Measurements from ENCODE around the gene ALK. TPM values are rescaled to one million over a fixed set of nuclear protein-coding genes. Genes with fewer than 3 reads are reported as not detected.

Gene ALK
- total RNA-seq, 1 experiment from 2014 or later = not detected

DNA sequence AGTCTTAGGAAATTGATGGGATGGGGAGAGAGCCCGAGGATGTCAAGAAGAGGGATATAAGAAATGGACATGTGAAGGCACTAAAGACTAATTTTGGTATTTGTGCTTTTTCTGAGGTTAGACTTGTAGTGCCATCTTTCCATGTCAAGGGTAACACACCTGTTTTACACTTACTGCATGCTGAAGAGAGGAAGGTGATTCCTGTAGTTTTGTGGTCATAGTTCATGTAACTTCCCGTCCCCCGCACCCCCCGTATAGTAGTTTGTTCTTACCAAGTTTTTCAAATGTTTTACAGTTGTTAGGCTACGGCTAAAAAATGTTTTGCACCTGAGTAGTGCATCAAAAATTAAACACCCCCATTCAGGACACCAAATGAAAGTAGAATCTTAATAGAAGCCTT lies 732.3 kb downstream of the ALK start:
- Histone ChIP-seq H2BK12ac (ENCODE audit: insufficient read length, low read depth, low read length) (no peak overlapping the region), H3K56ac (ENCODE audit: insufficient read length, low read depth, low read length) (no peak overlapping the region), H3K9ac (ENCODE audit: extremely low read depth, insufficient read length, low read length) (no peak overlapping the region), H2AK5ac (ENCODE audit: insufficient read length, low read length) (no peak overlapping the region), H2BK20ac (ENCODE audit: low read depth, low read length, poor library complexity, severe bottlenecking) (no peak overlapping the region), H3K9me3 (ENCODE audit: control insufficient read depth, low read depth, low read length) (no peaks in the 10 kb centered on the region), H2BK15ac (ENCODE audit: low read depth, low read length) (no peak overlapping the region), H3K14ac (ENCODE audit: insufficient read depth, low read length) (no peak overlapping the region), H3K23me2 (ENCODE audit: insufficient read length, low read depth, low read length, poor library complexity, severe bottlenecking) (no peaks in the 10 kb centered on the region), H4K8ac (replicated peaks; ENCODE audit: insufficient read length, low read depth, low read length) (no peak overlapping the region), H2AFZ (ENCODE audit: low read length) (no peak overlapping the region), H2BK5ac (ENCODE audit: insufficient read length, low read length) (no peak overlapping the region), H4K91ac (ENCODE audit: insufficient read length, low read depth, low read length) (no peak overlapping the region), H4K5ac (ENCODE audit: insufficient read length, low read depth, low read length) (no peak overlapping the region), H3K4me2 (ENCODE audit: insufficient read depth, insufficient read length, low read length) (no peak overlapping the region), H3K23ac (ENCODE audit: insufficient read length, low read depth, low read length) (no peak overlapping the region), H3K79me2 (ENCODE audit: insufficient read depth, low read length) (no peaks in the 10 kb centered on the region), H3K27ac (ENCODE audit: insufficient read length, low read depth, low read length) (no peak overlapping the region), H3K27me3 (ENCODE audit: insufficient read depth, low read length) (no peaks in the 10 kb centered on the region), H3K4me1 (ENCODE audit: insufficient read depth, low read length) (no peaks in the 10 kb centered on the region), H3T11ph (ENCODE audit: low read length) (no peak overlapping the region), H3K18ac (ENCODE audit: insufficient read length, low read depth, low read length) (no peak overlapping the region), H4K20me1 (ENCODE audit: control insufficient read depth, insufficient read depth, insufficient read length) (no peaks in the 10 kb centered on the region), H3K4ac (ENCODE audit: low read depth, low read length) (no peak overlapping the region), H3K79me1 (ENCODE audit: insufficient read depth, low read depth, low read length, poor library complexity, severe bottlenecking) (no peaks in the 10 kb centered on the region), H2BK120ac (ENCODE audit: low read depth, low read length, poor library complexity, severe bottlenecking) (no peak overlapping the region)
- peaks cover 0 to 4% (median 3%) of the 10 kb centered on the region in 3 experiments; a peak in 2 of 7 replicates for H3K36me3 Mint-ChIP-seq (ENCODE audit: insufficient read depth in 1 of 3, low read depth in 3 of 3)
- H3K27ac Mint-ChIP-seq = no peak overlapping the region
- no CpG with 5 or more reads among the region's 5 CpGs for WGBS (ENCODE audit: extremely low coverage, insufficient read length, low lambda C conversion rate)
- H3K4me3 Mint-ChIP-seq = no peak overlapping the region
- no peak for DNase-seq
- H3K4me1 Mint-ChIP-seq = no peaks in the 10 kb centered on the region
- peaks cover 4 to 8% of the 10 kb centered on the region in 2 experiments for H3K9me3 Mint-ChIP-seq
- no peak for TF ChIP-seq CTCF (conservative IDR thresholded peaks at IDR 0.05)
- no peaks in the 10 kb centered on the region for H3K27me3 Mint-ChIP-seq (ENCODE audit: low read depth)
